ENCODE measurements around the gene HNRNPR.

Gene HNRNPR

DNA sequence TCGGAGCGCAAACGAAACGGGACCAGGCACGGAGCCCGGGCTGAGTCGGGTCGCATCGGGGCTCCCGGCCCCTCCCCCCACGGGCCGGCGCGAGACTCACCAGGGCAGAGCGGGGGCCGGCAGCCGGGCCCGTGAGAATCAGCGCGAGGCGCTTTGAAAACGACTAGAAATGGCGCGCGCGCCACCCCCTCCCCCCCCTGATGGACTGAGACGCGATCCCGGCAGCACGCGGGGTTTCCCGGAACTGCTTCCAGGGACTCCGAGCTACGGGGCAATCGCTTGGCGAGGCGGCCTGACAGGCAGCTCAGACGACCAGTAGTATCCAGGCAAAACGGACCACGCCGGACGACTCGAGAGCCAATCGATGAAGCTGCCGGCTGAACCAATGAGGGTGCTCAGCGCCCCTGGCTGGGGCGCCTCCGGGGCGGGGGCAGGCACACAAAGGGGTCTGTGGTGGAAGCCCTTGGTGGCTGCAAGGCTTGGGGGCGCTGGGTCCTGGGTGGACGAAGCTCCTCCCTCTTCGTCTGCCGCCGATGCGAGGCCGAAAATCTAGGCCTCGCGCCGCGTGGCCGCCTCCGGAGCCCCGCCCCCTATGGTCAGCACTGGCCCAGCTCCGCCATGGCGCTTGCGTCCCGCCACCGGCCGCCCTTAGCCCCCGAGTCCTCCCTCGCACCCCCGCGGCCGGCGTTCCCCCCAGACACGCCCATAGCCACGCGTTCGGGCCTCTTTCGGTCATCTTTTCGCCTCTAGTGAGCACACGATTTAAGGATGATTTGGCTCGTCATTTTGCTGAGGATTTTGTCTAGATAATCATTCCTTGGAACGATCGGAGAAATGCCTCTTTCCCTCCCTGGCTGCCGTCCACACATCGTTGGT, at the start of gene HNRNPR:
TSS of gene HNRNPR (minus strand) at position 174 of the 876 bp plus-strand sequence. CDS start 3,276 bp downstream, outside the sequence.
- Histone ChIP-seq H3K27me3 (ENCODE audit: control insufficient read depth, insufficient read depth, low read length) (no peaks in the 10 kb centered on the region; the same call in 1 of the 2 replicates), H3K4me3 (ENCODE audit: low read length) (peak within 1 kb of the TSS; percentile 83), H3K36me3 (ENCODE audit: control insufficient read depth, insufficient read depth, low read length) (no peaks in the 10 kb centered on the region), H3K4me1 (ENCODE audit: control insufficient read depth, insufficient read depth, low read length) (no peaks in the 10 kb centered on the region), H3K27ac (ENCODE audit: low read length) (no peak within 1 kb of the TSS), H3K9me3 (ENCODE audit: control insufficient read depth, insufficient read depth, low read length) (no peaks in the 10 kb centered on the region)
- DNase-seq (ENCODE audit: low read depth, low spot score), result peak; percentile 100
- no CpG with 5 or more reads among the region's 87 CpGs for WGBS (ENCODE audit: insufficient coverage, insufficient read length)

DNA sequence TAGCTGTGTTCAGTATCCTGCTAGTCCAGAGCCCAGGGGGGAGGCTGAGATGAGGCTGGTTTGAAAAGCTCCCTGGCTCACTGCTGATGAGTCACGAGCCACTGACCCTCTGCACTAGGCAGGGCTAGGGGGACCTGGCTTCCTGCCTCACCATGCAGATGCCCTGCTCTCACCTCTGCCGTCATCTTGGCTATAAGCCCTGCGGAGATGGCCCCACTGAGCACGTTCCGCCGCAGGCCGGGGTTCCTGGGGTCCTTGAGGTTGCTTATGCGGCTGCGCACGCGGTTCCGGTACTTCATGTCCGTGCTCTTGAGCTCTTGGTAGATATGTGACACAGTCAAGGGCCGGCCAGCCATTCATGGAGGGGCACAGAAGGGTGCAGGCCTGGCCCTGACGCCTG, 49.6 kb upstream of the HNRNPR start:
- DNase-seq (ENCODE audit: low read depth, low spot score), result no peak
- H3K27ac ChIP-seq (ENCODE audit: low read length), result no peak overlapping the region
- H3K36me3 ChIP-seq (ENCODE audit: control insufficient read depth, insufficient read depth, low read length), result no peaks in the 10 kb centered on the region
- peaks cover 36% of the 10 kb centered on the region for H3K27me3 ChIP-seq (ENCODE audit: control insufficient read depth, insufficient read depth, low read length)
- no peak overlapping the region for H3K4me3 ChIP-seq (ENCODE audit: low read length)
- no peaks in the 10 kb centered on the region for H3K9me3 ChIP-seq (ENCODE audit: control insufficient read depth, insufficient read depth, low read length)
- no CpG with 5 or more reads among the region's 15 CpGs for WGBS (ENCODE audit: insufficient coverage, insufficient read length)
- peaks cover 3% of the 10 kb centered on the region; the same call in 1 of the 2 replicates for H3K4me1 ChIP-seq (ENCODE audit: control insufficient read depth, insufficient read depth, low read length)

- Histone ChIP-seq H3K4me3 (ENCODE audit: low read length) (no peak overlapping the region), H3K27ac (ENCODE audit: low read length) (no peak overlapping the region), H3K4me1 (ENCODE audit: control insufficient read depth, insufficient read depth, low read length) (peaks cover 3% of the 10 kb centered on the region; the same call in 1 of the 2 replicates), H3K27me3 (ENCODE audit: control insufficient read depth, insufficient read depth, low read length) (peaks cover 35% of the 10 kb centered on the region), H3K36me3 (ENCODE audit: control insufficient read depth, insufficient read depth, low read length) (no peaks in the 10 kb centered on the region), H3K9me3 (ENCODE audit: control insufficient read depth, insufficient read depth, low read length) (no peaks in the 10 kb centered on the region)
- DNase-seq (ENCODE audit: low read depth, low spot score), result no peak
- WGBS (ENCODE audit: insufficient coverage, insufficient read length), result 100% methylated on average over 1 of the region's 2 CpGs
These were observed 48.2 kb upstream of the HNRNPR start for GRCh38 chr1:23392125-23392855.

GRCh38 chr1:23389837-23390321, 45.8 kb upstream of the HNRNPR start:
- peaks cover 34% of the 10 kb centered on the region; the same call in 1 of the 2 replicates for H3K27me3 ChIP-seq (ENCODE audit: control insufficient read depth, insufficient read depth, low read length)
- peaks cover 3% of the 10 kb centered on the region; the same call in 1 of the 2 replicates for H3K4me1 ChIP-seq (ENCODE audit: control insufficient read depth, insufficient read depth, low read length)
- WGBS (ENCODE audit: insufficient coverage, insufficient read length), result no CpG with 5 or more reads among the region's 9 CpGs
- no peak for DNase-seq (ENCODE audit: low read depth, low spot score)
- H3K9me3 ChIP-seq (ENCODE audit: control insufficient read depth, insufficient read depth, low read length), result no peaks in the 10 kb centered on the region; the same call in 1 of the 2 replicates
- no peak overlapping the region for H3K4me3 ChIP-seq (ENCODE audit: low read length)
- H3K27ac ChIP-seq (ENCODE audit: low read length), result no peak overlapping the region
- no peaks in the 10 kb centered on the region for H3K36me3 ChIP-seq (ENCODE audit: control insufficient read depth, insufficient read depth, low read length)

- peaks cover 33% of the 10 kb centered on the region; the same call in 1 of the 2 replicates for H3K27me3 ChIP-seq (ENCODE audit: control insufficient read depth, insufficient read depth, low read length)
- H3K9me3 ChIP-seq (ENCODE audit: control insufficient read depth, insufficient read depth, low read length), result no peaks in the 10 kb centered on the region; the same call in 1 of the 2 replicates
- no peak for DNase-seq (ENCODE audit: low read depth, low spot score)
- H3K36me3 ChIP-seq (ENCODE audit: control insufficient read depth, insufficient read depth, low read length), result no peaks in the 10 kb centered on the region
- WGBS (ENCODE audit: insufficient coverage, insufficient read length), result no CpG with 5 or more reads among the region's 8 CpGs
- H3K4me1 ChIP-seq (ENCODE audit: control insufficient read depth, insufficient read depth, low read length), result no peaks in the 10 kb centered on the region
- no peak overlapping the region for H3K27ac ChIP-seq (ENCODE audit: low read length)
- H3K4me3 ChIP-seq (ENCODE audit: low read length), result no peak overlapping the region
These were observed 43.4 kb upstream of the HNRNPR start for GRCh38 chr1:23387494-23387893.

DNA sequence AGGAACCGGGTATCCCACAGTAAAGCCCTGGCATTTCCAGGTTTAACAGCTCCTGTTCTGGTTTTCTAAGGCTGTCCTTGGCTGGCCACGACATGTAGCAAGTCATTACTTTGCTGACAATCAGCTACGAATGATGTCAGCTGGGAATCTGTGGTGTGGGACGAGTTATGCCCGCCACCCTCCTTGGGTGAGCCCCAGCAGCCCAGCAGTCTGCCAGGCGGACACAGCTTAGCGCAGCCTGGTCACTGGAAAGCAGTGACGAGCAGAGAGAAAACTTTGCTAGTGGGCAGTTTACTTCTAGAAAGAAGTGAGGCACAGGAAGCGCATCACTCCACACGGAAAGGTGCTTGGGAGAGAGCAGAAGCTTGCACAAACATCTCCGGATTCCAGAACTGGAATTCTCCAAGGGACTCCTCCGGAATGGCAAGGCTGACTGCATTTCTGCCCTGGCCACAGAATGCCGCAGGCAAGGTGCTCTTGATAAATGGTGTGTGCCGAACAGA, 41.1 kb upstream of the HNRNPR start:
- H3K36me3 ChIP-seq (ENCODE audit: control insufficient read depth, insufficient read depth, low read length), result no peaks in the 10 kb centered on the region
- DNase-seq (ENCODE audit: low read depth, low spot score), result no peak
- H3K27ac ChIP-seq (ENCODE audit: low read length), result no peak overlapping the region
- H3K4me3 ChIP-seq (ENCODE audit: low read length), result no peak overlapping the region
- no peaks in the 10 kb centered on the region for H3K4me1 ChIP-seq (ENCODE audit: control insufficient read depth, insufficient read depth, low read length)
- H3K27me3 ChIP-seq (ENCODE audit: control insufficient read depth, insufficient read depth, low read length), result peaks cover 40% of the 10 kb centered on the region
- H3K9me3 ChIP-seq (ENCODE audit: control insufficient read depth, insufficient read depth, low read length), result no peaks in the 10 kb centered on the region; the same call in 1 of the 2 replicates
- no CpG with 5 or more reads among the region's 14 CpGs for WGBS (ENCODE audit: insufficient coverage, insufficient read length)

GRCh38 chr1:23384312-23385058, 40.4 kb upstream of the HNRNPR start:
- Histone ChIP-seq H3K4me1 (ENCODE audit: control insufficient read depth, insufficient read depth, low read length) (no peaks in the 10 kb centered on the region), H3K27me3 (ENCODE audit: control insufficient read depth, insufficient read depth, low read length) (peaks cover 35% of the 10 kb centered on the region), H3K9me3 (ENCODE audit: control insufficient read depth, insufficient read depth, low read length) (no peaks in the 10 kb centered on the region; the same call in 1 of the 2 replicates), H3K4me3 (ENCODE audit: low read length) (no peak overlapping the region), H3K36me3 (ENCODE audit: control insufficient read depth, insufficient read depth, low read length) (no peaks in the 10 kb centered on the region), H3K27ac (ENCODE audit: low read length) (no peak overlapping the region)
- WGBS (ENCODE audit: insufficient coverage, insufficient read length), result no CpG with 5 or more reads among the region's 11 CpGs
- no peak for DNase-seq (ENCODE audit: low read depth, low spot score)

DNA sequence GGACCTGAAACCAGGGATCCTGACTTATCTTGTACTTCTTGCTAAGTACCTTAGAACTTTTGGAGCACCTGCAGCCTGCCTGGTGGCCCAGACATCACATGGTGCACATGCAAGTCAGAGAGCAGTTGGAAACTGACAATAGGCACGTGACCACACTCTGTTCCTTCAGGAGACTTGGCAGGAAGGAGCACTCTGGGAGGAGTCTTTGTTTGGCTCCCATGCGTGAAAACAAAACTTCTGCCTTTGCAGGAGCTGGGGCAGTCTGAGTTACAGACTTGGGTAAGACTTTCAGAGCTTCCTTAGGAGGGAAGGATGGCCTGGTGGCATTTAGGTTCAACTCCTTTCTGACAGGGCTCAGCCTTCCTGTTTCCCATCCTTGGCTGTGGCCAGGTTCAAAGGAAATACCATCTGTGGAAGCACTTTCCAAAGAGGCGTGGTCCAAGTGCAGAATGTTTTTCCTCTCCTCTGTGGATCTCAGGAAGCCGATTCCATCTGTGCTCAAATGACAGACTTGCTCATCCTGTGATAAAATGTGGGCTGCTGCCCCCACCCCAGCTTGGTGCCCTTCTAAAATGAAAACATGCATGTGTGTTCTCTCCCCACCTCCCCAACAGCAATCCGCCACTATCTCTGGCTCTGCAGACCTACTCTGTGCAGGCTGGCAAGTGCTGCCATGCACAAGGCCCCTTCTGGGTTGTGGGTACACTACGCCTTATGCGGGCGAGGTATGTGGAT, 39.7 kb upstream of the HNRNPR start:
- no CpG with 5 or more reads among the region's 8 CpGs for WGBS (ENCODE audit: insufficient coverage, insufficient read length)
- Histone ChIP-seq H3K27ac (ENCODE audit: low read length) (no peak overlapping the region), H3K9me3 (ENCODE audit: control insufficient read depth, insufficient read depth, low read length) (no peaks in the 10 kb centered on the region; the same call in 1 of the 2 replicates), H3K27me3 (ENCODE audit: control insufficient read depth, insufficient read depth, low read length) (peaks cover 37% of the 10 kb centered on the region), H3K36me3 (ENCODE audit: control insufficient read depth, insufficient read depth, low read length) (no peaks in the 10 kb centered on the region), H3K4me3 (ENCODE audit: low read length) (no peak overlapping the region; the same call in 1 of the 2 replicates), H3K4me1 (ENCODE audit: control insufficient read depth, insufficient read depth, low read length) (no peaks in the 10 kb centered on the region)
- no peak for DNase-seq (ENCODE audit: low read depth, low spot score)

DNA sequence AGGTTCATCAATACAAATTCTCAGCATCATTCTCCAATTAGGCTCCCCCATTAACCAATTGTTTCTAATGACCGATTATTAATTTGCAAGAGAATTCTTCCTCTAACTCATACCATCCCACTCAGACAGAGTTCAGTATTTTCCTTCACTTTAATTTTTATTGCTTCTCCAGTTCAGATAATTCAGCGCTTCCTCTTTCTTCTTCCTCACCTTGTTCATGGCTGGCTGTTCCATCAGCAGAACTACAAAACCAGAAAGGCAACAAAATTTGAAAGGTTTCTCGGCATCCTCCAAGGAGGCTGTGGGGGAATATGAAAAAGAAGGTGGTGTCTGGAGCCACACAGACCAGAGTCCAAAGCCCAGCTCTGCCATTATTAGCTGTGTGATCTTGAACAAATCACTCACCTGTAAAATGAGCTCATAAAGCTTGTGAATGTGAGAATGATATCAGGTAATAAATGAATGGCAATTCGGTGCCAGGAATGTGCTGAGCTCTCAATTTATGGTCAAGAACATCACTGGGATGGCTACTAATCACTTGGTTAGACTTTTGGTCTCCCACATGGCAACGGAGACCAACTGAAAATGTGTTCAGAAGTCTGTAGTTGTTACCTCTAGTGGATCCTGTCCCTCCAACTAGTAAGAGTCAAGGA, 37.3 kb upstream of the HNRNPR start:
- WGBS (ENCODE audit: insufficient coverage, insufficient read length), result no CpG with 5 or more reads among the region's 5 CpGs
- H3K9me3 ChIP-seq (ENCODE audit: control insufficient read depth, insufficient read depth, low read length), result no peaks in the 10 kb centered on the region
- no peaks in the 10 kb centered on the region for H3K36me3 ChIP-seq (ENCODE audit: control insufficient read depth, insufficient read depth, low read length)
- DNase-seq (ENCODE audit: low read depth, low spot score), result no peak
- no peaks in the 10 kb centered on the region for H3K4me1 ChIP-seq (ENCODE audit: control insufficient read depth, insufficient read depth, low read length)
- H3K27me3 ChIP-seq (ENCODE audit: control insufficient read depth, insufficient read depth, low read length), result peaks cover 30% of the 10 kb centered on the region
- no peak overlapping the region for H3K4me3 ChIP-seq (ENCODE audit: low read length)
- H3K27ac ChIP-seq (ENCODE audit: low read length), result no peak overlapping the region

All from iPS DF 6.9 (cell line).